ENCODE results near the gene NOA1. TPM values are rescaled to one million over a fixed set of nuclear protein-coding genes. Genes with fewer than 3 reads are reported as not detected.
"Not testable (repeated sequence)": the region's sequence is repeated elsewhere in the genome, so short reads cannot be mapped to it uniquely, and the experiment has no call there.

NOA1 gene
- total and polyA plus RNA-seq, 11 donors = 5.3 to 23.0 (median 12.2) TPM

GRCh38 chr4:56953680-56954520, 23.5 kb downstream of the NOA1 start:
- Histone ChIP-seq H3K27me3 (no peaks in the 10 kb centered on the region), H3K9me3 (no peaks in the 10 kb centered on the region), H3K36me3 (no peaks in the 10 kb centered on the region), H3K4me3 (no peak overlapping the region), H3K4me1 (peaks cover 0 to 8% (median 4%) of the 10 kb centered on the region in 12 donors), H3K27ac (no peak overlapping the region)
- 90 to 93% (median 91%) methylated on average over 9 of the region's 9 CpGs for WGBS, 4 donors
- ATAC-seq (no peak), DNase-seq (no peak)
- intact Hi-C loops (cut with DNase I) = no loop called here
- TF ChIP-seq CTCF (IDR thresholded peaks at IDR 0.05) (no peak), POLR2A (IDR thresholded peaks at IDR 0.05) (no peak)

GRCh38 chr4:56941403-56941802, 36.0 kb downstream of the NOA1 start:
- intact Hi-C loops (cut with DNase I) = no loop called here
- 75 to 79% (median 76%) methylated on average over 3 of the region's 3 CpGs for WGBS, 4 donors
- peaks cover 0 to 33% (median 14%) of the 10 kb centered on the region in 9 donors for H3K36me3 ChIP-seq
- no peak overlapping the region for H3K27ac ChIP-seq
- no peak overlapping the region for H3K4me3 ChIP-seq
- TF ChIP-seq CTCF (IDR thresholded peaks at IDR 0.05) (no peak), POLR2A (IDR thresholded peaks at IDR 0.05) (no peak)
- H3K9me3 ChIP-seq = no peaks in the 10 kb centered on the region
- H3K4me1 ChIP-seq = peaks cover 0 to 2% (median 0%) of the 10 kb centered on the region in 12 donors
- no peaks in the 10 kb centered on the region for H3K27me3 ChIP-seq
- ATAC-seq = no peak
- DNase-seq = no peak

- TF ChIP-seq POLR2A (IDR thresholded peaks at IDR 0.05) = no peak
- no peak for TF ChIP-seq CTCF (IDR thresholded peaks at IDR 0.05)
- ATAC-seq (no peak), DNase-seq (no peak)
- Histone ChIP-seq H3K4me3 (no peak overlapping the region), H3K27me3 (no peaks in the 10 kb centered on the region), H3K9me3 (no peaks in the 10 kb centered on the region), H3K36me3 (peaks cover 0 to 33% (median 14%) of the 10 kb centered on the region in 9 donors), H3K27ac (no peak overlapping the region), H3K4me1 (peaks cover 0 to 2% (median 0%) of the 10 kb centered on the region in 12 donors)
- intact Hi-C loops (cut with DNase I) = no loop called here
Observed at GRCh38 chr4:56940971-56941370, 36.4 kb downstream of the NOA1 start.

- TF ChIP-seq POLR2A (IDR thresholded peaks at IDR 0.05) = no peak
- no peak for TF ChIP-seq CTCF (IDR thresholded peaks at IDR 0.05)
- H3K36me3 ChIP-seq = peaks cover 0 to 33% (median 14%) of the 10 kb centered on the region in 9 donors
- no peaks in the 10 kb centered on the region for H3K27me3 ChIP-seq
- intact Hi-C loops (cut with DNase I) = no loop called here
- H3K4me1 ChIP-seq = peaks cover 0 to 2% (median 0%) of the 10 kb centered on the region in 12 donors
- 57 to 73% (median 69%) methylated on average over 12 of the region's 12 CpGs for WGBS, 4 donors
- no peaks in the 10 kb centered on the region for H3K9me3 ChIP-seq
- no peak overlapping the region for H3K4me3 ChIP-seq
- peak in 1 of 4 donors; percentile 51 for ATAC-seq
- no peak overlapping the region for H3K27ac ChIP-seq
- no peak for DNase-seq
Observed at GRCh38 chr4:56940403-56940802, 37.0 kb downstream of the NOA1 start.

- H3K36me3 ChIP-seq = peaks cover 0 to 39% (median 14%) of the 10 kb centered on the region in 9 donors
- H3K27ac ChIP-seq; DNase-seq; intact Hi-C loops (cut with DNase I); H3K4me1 ChIP-seq; H3K4me3 ChIP-seq; H3K27me3 ChIP-seq; ATAC-seq; H3K9me3 ChIP-seq: not testable (repeated sequence)
- WGBS, 4 donors = 97 to 100% (median 98%) methylated on average over 14 of the region's 14 CpGs
Observed at GRCh38 chr4:56939826-56940225, 37.6 kb downstream of the NOA1 start.

All from heart left ventricle (tissue), 16 donors.